ENCODE results near the gene RFC5.
"Not testable (repeated sequence)": the region's sequence is repeated elsewhere in the genome, so short reads cannot be mapped to it uniquely, and the experiment has no call there.

Gene RFC5

DNA sequence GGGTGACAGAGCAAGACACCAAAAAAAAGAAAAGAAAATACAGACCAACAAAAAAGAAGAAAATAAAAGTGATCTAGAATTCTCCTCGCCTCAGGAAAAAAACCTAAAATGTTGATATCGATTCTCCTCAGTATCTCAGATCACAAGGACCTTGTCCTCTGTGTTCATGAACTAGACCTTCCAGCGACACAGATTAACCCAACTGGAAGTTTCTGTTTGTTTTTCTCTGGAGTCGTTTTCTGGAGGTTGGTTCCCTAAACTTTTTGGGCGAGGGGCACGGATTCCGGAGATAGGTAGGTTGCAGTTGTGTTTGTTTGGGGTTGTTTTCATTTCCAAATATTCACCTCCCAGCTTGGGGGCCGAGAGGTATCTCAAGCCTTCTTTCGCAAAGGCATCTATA is 559 bp upstream of the RFC5 start:
- Histone ChIP-seq H3K36me3 (ENCODE audit: control insufficient read depth, insufficient read depth, low read length) (peaks cover 31% of the 10 kb centered on the region), H3K27ac (ENCODE audit: low read depth, low read length) (no peak overlapping the region), H3K9ac (ENCODE audit: low read depth, low read length) (no peak overlapping the region), H3K4me3 (ENCODE audit: low read depth, low read length) (peak overlapping the region; percentile 86), H3K27me3 (ENCODE audit: control insufficient read depth, insufficient read depth, low read length) (no peaks in the 10 kb centered on the region), H3K4me1 (ENCODE audit: control insufficient read depth, insufficient read depth, low read length) (peaks cover 10% of the 10 kb centered on the region), H3K9me3 (ENCODE audit: control insufficient read depth, insufficient read depth, low read length) (no peaks in the 10 kb centered on the region)

DNA sequence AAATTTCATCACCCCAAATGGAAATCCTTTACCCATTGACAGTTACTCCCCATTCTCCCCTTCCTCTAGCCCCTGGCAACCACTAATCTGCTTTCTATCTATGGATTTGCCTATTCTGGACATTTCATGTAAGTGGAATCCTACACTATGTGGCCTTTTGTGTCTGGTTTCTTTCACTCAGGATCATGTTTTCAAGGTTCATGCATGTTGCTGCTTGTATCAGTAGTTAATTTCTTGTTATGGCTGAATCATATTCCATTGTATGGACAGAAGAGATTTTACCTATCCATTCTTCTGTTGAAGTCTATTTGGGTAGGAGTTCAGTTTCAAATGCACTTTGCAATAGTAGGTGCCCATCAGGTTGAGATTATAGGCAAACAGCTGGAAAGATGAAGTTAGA is 1.4 kb downstream of the RFC5 start:
- peaks cover 10% of the 10 kb centered on the region for H3K4me1 ChIP-seq (ENCODE audit: control insufficient read depth, insufficient read depth, low read length)
- peak overlapping the region; percentile 86; the same call in 1 of the 2 replicates for H3K4me3 ChIP-seq (ENCODE audit: low read depth, low read length)
- H3K27ac ChIP-seq (ENCODE audit: low read depth, low read length) = no peak overlapping the region
- H3K9ac ChIP-seq (ENCODE audit: low read depth, low read length) = no peak overlapping the region
- H3K9me3 ChIP-seq (ENCODE audit: control insufficient read depth, insufficient read depth, low read length) = no peaks in the 10 kb centered on the region
- no peaks in the 10 kb centered on the region for H3K27me3 ChIP-seq (ENCODE audit: control insufficient read depth, insufficient read depth, low read length)
- H3K36me3 ChIP-seq (ENCODE audit: control insufficient read depth, insufficient read depth, low read length) = peaks cover 51% of the 10 kb centered on the region

DNA sequence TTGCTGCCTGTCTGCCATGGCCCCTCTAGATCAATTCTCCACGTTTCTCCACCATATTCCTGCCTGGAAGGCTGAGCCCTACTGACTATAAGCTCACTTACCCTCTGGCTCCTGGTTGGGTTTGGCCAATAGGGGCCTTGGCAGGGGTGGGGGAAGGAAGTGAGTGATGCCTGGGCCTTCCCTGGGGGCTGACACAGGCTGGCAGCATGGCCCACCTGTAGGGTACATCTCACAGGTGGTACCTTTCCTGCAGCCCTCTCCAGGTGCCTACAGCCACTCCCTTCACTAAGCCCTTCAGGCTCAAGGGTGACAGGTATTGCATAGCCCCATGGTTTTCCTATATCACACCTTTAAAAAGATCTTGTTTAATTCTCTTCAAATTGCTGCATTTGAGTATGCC is 3.5 kb downstream of the RFC5 start:
- Histone ChIP-seq H3K27ac (ENCODE audit: low read depth, low read length) (no peak overlapping the region), H3K4me1 (ENCODE audit: control insufficient read depth, insufficient read depth, low read length) (peaks cover 10% of the 10 kb centered on the region), H3K4me3 (ENCODE audit: low read depth, low read length) (no peak overlapping the region), H3K27me3 (ENCODE audit: control insufficient read depth, insufficient read depth, low read length) (no peaks in the 10 kb centered on the region), H3K9me3 (ENCODE audit: control insufficient read depth, insufficient read depth, low read length) (no peaks in the 10 kb centered on the region), H3K36me3 (ENCODE audit: control insufficient read depth, insufficient read depth, low read length) (peaks cover 67% of the 10 kb centered on the region), H3K9ac (ENCODE audit: low read depth, low read length) (no peak overlapping the region)

DNA sequence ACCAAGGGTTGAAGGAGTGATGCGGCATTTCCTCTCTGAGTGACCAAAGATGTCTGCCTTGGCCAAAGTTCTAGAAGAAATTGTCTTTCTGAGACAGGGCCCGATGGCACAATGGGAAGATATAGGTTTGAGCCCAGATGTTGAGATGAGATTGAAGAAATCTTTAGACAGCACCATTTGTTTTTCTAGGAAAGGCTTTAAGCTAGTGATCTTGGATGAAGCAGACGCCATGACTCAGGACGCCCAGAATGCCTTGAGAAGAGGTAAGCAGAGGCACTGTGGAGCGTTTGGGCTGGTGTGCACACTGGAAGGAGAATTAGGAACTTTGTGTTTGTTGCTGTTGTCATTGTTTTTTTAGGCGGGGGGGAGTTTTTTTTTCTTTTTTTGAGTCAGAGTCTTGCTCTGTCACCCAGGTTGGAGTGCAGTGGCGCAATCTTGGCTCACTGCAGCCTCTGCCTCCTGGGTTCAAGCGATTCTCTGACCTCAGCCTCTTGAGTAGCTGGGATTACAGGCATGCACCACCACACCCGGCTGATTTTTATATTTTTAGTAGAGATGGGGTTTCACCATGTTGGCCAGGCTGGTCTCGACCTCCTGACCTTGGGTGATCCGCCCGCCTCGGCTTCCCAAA is 5.7 kb downstream of the RFC5 start:
- not testable (repeated sequence) for H3K27me3 ChIP-seq (ENCODE audit: control insufficient read depth, insufficient read depth, low read length); H3K4me3 ChIP-seq (ENCODE audit: low read depth, low read length); H3K4me1 ChIP-seq (ENCODE audit: control insufficient read depth, insufficient read depth, low read length); H3K9me3 ChIP-seq (ENCODE audit: control insufficient read depth, insufficient read depth, low read length); H3K27ac ChIP-seq (ENCODE audit: low read depth, low read length); H3K9ac ChIP-seq (ENCODE audit: low read depth, low read length)
- H3K36me3 ChIP-seq (ENCODE audit: control insufficient read depth, insufficient read depth, low read length) = peaks cover 88% of the 10 kb centered on the region

DNA sequence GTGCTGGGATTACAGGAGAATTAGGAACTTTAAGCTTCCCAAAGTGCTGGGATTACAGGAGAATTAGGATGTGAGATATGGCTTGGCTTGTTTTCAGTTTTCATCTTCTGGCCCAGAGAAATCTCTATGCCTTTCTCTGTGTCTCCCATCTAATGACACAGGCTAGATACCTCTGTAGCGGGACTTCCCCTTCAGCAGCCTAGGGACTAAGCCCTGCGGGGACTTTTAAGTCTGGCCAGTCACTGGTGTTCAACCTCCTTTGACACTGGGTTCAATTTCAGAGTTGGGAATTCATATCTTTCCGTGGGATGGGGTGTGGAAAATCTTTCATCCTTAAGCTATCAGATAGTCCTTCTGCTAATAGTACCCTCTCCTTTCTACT is 6.2 kb downstream of the RFC5 start:
- H3K4me3 ChIP-seq (ENCODE audit: low read depth, low read length) = no peak overlapping the region
- H3K36me3 ChIP-seq (ENCODE audit: control insufficient read depth, insufficient read depth, low read length) = peaks cover 91% of the 10 kb centered on the region
- no peak overlapping the region for H3K9ac ChIP-seq (ENCODE audit: low read depth, low read length)

DNA sequence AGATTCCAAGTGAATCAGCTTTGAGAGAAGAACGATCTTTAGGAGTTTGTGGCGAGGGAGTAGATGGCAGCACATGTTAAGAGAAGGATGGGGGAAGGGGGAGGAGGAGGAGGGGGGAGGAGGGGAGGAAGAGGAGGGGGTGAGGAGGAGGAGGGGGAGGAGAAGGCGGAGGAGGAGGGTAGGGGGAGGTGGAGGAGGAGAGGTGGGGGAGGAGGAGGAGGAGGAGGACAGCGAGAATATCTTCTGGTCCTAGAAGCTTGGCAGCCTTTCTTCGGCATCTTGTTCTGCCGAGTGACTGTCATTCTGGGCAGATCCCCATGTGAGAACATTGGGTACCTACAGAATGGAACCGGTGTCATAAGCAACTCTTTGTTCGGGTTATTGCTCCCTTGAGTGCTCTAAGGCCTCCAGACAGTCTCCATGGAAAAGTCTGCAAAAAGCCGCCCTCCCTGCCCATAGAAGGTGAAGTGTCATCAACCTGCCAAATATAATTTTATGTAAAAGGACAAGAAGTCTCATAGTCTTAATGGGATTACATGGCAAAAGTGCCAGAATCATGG is 6.9 kb downstream of the RFC5 start:
- Histone ChIP-seq H3K4me3 (ENCODE audit: low read depth, low read length) (no peak overlapping the region), H3K27me3 (ENCODE audit: control insufficient read depth, insufficient read depth, low read length) (no peaks in the 10 kb centered on the region), H3K4me1 (ENCODE audit: control insufficient read depth, insufficient read depth, low read length) (no peaks in the 10 kb centered on the region), H3K27ac (ENCODE audit: low read depth, low read length) (no peak overlapping the region), H3K9me3 (ENCODE audit: control insufficient read depth, insufficient read depth, low read length) (no peaks in the 10 kb centered on the region), H3K9ac (ENCODE audit: low read depth, low read length) (no peak overlapping the region), H3K36me3 (ENCODE audit: control insufficient read depth, insufficient read depth, low read length) (peaks cover 91% of the 10 kb centered on the region)

More for the DNA sequence above, 6.2 kb downstream of the RFC5 start:
- Histone ChIP-seq H3K27ac (ENCODE audit: low read depth, low read length) (no peak overlapping the region), H3K27me3 (ENCODE audit: control insufficient read depth, insufficient read depth, low read length) (no peaks in the 10 kb centered on the region), H3K9me3 (ENCODE audit: control insufficient read depth, insufficient read depth, low read length) (no peaks in the 10 kb centered on the region), H3K4me1 (ENCODE audit: control insufficient read depth, insufficient read depth, low read length) (0 out of 2 replicates have a peak, but pooled peaks cover under 1% of the 10 kb centered on the region)

DNA sequence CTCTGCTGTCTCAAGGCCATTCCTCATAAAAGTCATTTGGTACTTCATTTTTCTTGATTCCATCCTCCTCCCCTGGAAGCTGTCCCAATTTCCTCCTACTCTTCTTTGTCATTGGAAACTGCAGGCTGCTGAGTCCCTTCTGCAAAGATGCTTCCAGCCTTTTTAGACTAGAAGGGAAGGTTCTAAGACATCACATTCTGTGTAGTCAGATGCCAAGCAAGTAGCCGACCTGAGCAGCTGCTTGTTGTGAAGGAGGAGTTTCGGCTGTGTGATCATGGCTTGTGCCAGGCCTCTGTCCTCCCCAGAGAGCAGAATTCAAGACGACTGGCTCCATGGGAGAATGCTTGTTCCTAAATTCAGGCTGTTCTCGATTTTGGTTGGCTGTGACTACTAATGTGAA is 8.7 kb downstream of the RFC5 start:
- H3K27me3 ChIP-seq (ENCODE audit: control insufficient read depth, insufficient read depth, low read length) = no peaks in the 10 kb centered on the region
- no peak overlapping the region for H3K9ac ChIP-seq (ENCODE audit: low read depth, low read length)
- peaks cover 92% of the 10 kb centered on the region for H3K36me3 ChIP-seq (ENCODE audit: control insufficient read depth, insufficient read depth, low read length)
- no peak overlapping the region for H3K4me3 ChIP-seq (ENCODE audit: low read depth, low read length)
- no peak overlapping the region for H3K27ac ChIP-seq (ENCODE audit: low read depth, low read length)
- H3K4me1 ChIP-seq (ENCODE audit: control insufficient read depth, insufficient read depth, low read length) = no peaks in the 10 kb centered on the region
- no peaks in the 10 kb centered on the region for H3K9me3 ChIP-seq (ENCODE audit: control insufficient read depth, insufficient read depth, low read length)

DNA sequence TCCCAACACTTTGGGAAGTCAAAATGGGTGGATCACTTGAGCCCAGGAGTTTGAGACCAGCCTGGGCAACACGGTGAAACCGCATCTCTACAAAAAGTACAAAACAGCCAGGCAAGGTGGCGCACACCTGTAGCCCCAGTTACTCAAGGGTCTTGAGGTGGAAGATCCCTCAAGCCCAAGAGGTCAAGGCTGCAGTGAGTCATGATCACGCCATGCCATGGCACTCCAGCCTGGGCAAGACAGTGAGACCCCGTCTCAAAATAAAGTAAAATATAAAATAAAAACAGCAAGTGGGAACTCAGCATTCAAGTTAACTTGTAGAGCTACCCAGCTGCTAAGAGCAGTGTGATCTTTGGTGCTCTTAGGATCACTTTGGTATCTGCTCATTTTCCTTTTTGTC is 12.7 kb downstream of the RFC5 start:
- no peak overlapping the region for H3K4me3 ChIP-seq (ENCODE audit: low read depth, low read length)
- peaks cover 96% of the 10 kb centered on the region for H3K36me3 ChIP-seq (ENCODE audit: control insufficient read depth, insufficient read depth, low read length)
- H3K27ac ChIP-seq (ENCODE audit: low read depth, low read length) = no peak overlapping the region
- no peaks in the 10 kb centered on the region for H3K27me3 ChIP-seq (ENCODE audit: control insufficient read depth, insufficient read depth, low read length)
- H3K9ac ChIP-seq (ENCODE audit: low read depth, low read length) = no peak overlapping the region
- H3K9me3 ChIP-seq (ENCODE audit: control insufficient read depth, insufficient read depth, low read length) = no peaks in the 10 kb centered on the region
- H3K4me1 ChIP-seq (ENCODE audit: control insufficient read depth, insufficient read depth, low read length) = no peaks in the 10 kb centered on the region

DNA sequence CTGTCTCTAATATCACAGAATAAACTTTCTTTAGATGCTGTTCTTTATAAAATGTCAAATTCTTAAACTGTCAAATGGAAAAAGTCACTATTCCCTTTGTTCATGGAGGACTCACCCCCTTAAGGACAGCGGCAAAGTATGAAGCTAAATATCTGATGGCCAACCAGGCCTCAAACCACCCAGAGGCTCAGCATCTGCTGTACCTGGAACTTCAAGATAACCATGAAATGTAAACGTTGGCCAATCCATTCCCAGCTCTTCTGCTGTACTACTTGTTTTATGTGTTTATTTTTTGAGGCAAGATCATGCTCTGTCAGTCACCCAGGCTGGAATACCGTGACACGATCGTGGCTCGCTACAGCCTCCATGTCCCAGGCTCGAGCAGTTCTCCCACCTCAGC is 15.7 kb downstream of the RFC5 start:
- no peaks in the 10 kb centered on the region for H3K27me3 ChIP-seq (ENCODE audit: control insufficient read depth, insufficient read depth, low read length)
- H3K4me3 ChIP-seq (ENCODE audit: low read depth, low read length) = no peak overlapping the region
- no peaks in the 10 kb centered on the region for H3K9me3 ChIP-seq (ENCODE audit: control insufficient read depth, insufficient read depth, low read length)
- no peak overlapping the region for H3K27ac ChIP-seq (ENCODE audit: low read depth, low read length)
- peaks cover 95% of the 10 kb centered on the region for H3K36me3 ChIP-seq (ENCODE audit: control insufficient read depth, insufficient read depth, low read length)
- no peak overlapping the region for H3K9ac ChIP-seq (ENCODE audit: low read depth, low read length)
- no peaks in the 10 kb centered on the region for H3K4me1 ChIP-seq (ENCODE audit: control insufficient read depth, insufficient read depth, low read length)

DNA sequence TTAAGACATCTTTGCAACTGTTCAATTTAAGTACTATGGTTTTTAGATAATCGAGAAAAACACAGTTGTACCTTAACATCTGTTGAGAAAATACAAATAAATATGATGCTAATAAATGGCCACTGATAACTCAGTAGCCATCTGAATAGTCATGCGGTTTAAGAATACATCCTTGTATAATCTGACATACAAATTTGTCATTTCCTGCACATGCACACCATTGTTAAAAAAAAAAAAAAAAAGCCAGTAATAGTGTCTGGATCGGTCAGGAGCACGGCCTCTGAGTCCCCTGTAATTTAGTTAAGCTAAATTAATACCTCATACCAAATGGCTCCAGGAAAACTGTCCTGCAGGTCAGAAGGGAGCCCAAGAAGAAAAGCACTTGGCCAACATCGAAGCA is 16.8 kb downstream of the RFC5 start:
- Histone ChIP-seq H3K4me3 (ENCODE audit: low read depth, low read length) (no peak overlapping the region), H3K27ac (ENCODE audit: low read depth, low read length) (no peak overlapping the region)

DNA sequence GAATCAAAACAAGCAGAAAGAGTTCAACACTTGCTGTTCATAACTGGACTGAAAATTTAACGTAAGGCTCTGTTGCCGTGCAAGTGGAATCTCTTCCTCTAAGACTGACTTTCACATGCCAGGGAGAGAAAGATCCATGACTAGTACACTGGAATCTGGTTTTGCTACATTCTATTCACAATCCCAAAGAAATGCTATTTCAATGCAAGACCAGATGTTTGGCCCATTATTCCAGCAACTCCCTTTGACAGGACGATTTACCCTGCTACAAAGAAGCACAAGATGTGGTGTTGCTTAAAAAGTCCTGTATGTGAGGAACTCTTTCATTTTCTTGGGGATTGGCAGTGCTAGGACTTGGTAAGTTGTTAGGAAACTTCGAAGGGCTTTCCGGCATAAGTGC is 17.4 kb downstream of the RFC5 start:
- H3K36me3 ChIP-seq (ENCODE audit: control insufficient read depth, insufficient read depth, low read length) = peaks cover 92% of the 10 kb centered on the region
- H3K27ac ChIP-seq (ENCODE audit: low read depth, low read length) = no peak overlapping the region
- no peak overlapping the region for H3K4me3 ChIP-seq (ENCODE audit: low read depth, low read length)

More for the DNA sequence above, 16.8 kb downstream of the RFC5 start:
- H3K9me3 ChIP-seq (ENCODE audit: control insufficient read depth, insufficient read depth, low read length) = no peaks in the 10 kb centered on the region
- H3K36me3 ChIP-seq (ENCODE audit: control insufficient read depth, insufficient read depth, low read length) = peaks cover 94% of the 10 kb centered on the region
- no peaks in the 10 kb centered on the region for H3K27me3 ChIP-seq (ENCODE audit: control insufficient read depth, insufficient read depth, low read length)
- H3K9ac ChIP-seq (ENCODE audit: low read depth, low read length) = no peak overlapping the region
- no peaks in the 10 kb centered on the region for H3K4me1 ChIP-seq (ENCODE audit: control insufficient read depth, insufficient read depth, low read length)

More for the DNA sequence above, 17.4 kb downstream of the RFC5 start:
- H3K4me1 ChIP-seq (ENCODE audit: control insufficient read depth, insufficient read depth, low read length) = no peaks in the 10 kb centered on the region
- H3K27me3 ChIP-seq (ENCODE audit: control insufficient read depth, insufficient read depth, low read length) = no peaks in the 10 kb centered on the region
- no peak overlapping the region for H3K9ac ChIP-seq (ENCODE audit: low read depth, low read length)
- no peaks in the 10 kb centered on the region for H3K9me3 ChIP-seq (ENCODE audit: control insufficient read depth, insufficient read depth, low read length)

Data from HUES48 (cell line).